Esophagus (tissue), 2 donors: ENCODE data around the gene LIN37. TPM values are rescaled to one million over a fixed set of nuclear protein-coding genes. Genes with fewer than 3 reads are reported as not detected.

Experiments
- H3K27ac ChIP-seq, 2 donors: one replicate each; pipeline ENCODE4 v1.5.1; 2013; ENCODE audit warnings: low read depth in 2 of 2, mild to moderate bottlenecking in 2 of 2, inconsistent platforms in 1 of 2, low read length in 1 of 2, moderate library complexity in 1 of 2
- H3K27me3 ChIP-seq, 2 donors: one replicate each; pipeline ENCODE4 v1.6.1; 2013; ENCODE audit warnings: low read length in 2 of 2, control low read depth in 1 of 2, mild to moderate bottlenecking in 1 of 2; ENCODE audit not compliant: insufficient read depth in 2 of 2, control insufficient read depth in 1 of 2
- H3K36me3 ChIP-seq, 2 donors: one replicate each; pipeline ENCODE4 v1.6.1; 2013; ENCODE audit warnings: low read length in 1 of 2; ENCODE audit not compliant: control insufficient read depth in 2 of 2, insufficient read depth in 2 of 2
- H3K4me1 ChIP-seq, 2 donors: one replicate each; pipeline ENCODE4 v1.6.1; 2013; ENCODE audit warnings: low read length in 1 of 2; ENCODE audit not compliant: control insufficient read depth in 2 of 2, insufficient read depth in 2 of 2
- H3K4me3 ChIP-seq, 2 donors: one replicate each; pipeline ENCODE4 v1.5.1; 2013; ENCODE audit warnings: low read length in 2 of 2, mild to moderate bottlenecking in 2 of 2, low read depth in 1 of 2, moderate library complexity in 1 of 2
- H3K9me3 ChIP-seq, 2 donors: one replicate each; pipeline ENCODE4 v1.6.1; 2013; ENCODE audit warnings: mild to moderate bottlenecking in 2 of 2, low read depth in 1 of 2, low read length in 1 of 2, moderate library complexity in 1 of 2; ENCODE audit not compliant: control insufficient read depth in 2 of 2, insufficient read depth in 1 of 2
- WGBS, 2 donors: extraction: QIAGEN DNeasy Blood & Tissue Kit; methylation state at CpG; one replicate each; pipeline ENCODE4 v1.1.7; 2013; 5-methylcytosine and 5-hydroxymethylcytosine counted together
- polyA plus RNA-seq, 2 donors: library from polyadenylated mRNA; stranded (reverse); fragments of 200-250 nt; gene quantifications; one replicate each; pipeline ENCODE4 v1.2.3, GENCODE V29; 2013
- donor health status: healthy with polysubstance abuse.
- donor health status: Bipolar disorder and iron deficiency.

LIN37 gene
- polyA plus RNA-seq, 2 donors = 10.6 to 20.9 TPM

GRCh38 chr19:35756377-35757230 lies 8.2 kb downstream of the LIN37 start, which contains the start of gene HSPB6:
Gene HSPB6, minus strand, starts transcription at chr19:35757029. Its CDS starts 21 bp downstream, at chr19:35757008.
- Histone ChIP-seq H3K27ac (peak within 1 kb of the TSS; percentile 85 to 87), H3K36me3 (peaks cover 4 to 24% of the 10 kb centered on the region in 2 donors), H3K4me1 (peaks cover 0 to 22% of the 10 kb centered on the region in 2 donors), H3K9me3 (no peaks in the 10 kb centered on the region), H3K27me3 (no peaks in the 10 kb centered on the region), H3K4me3 (peak within 1 kb of the TSS; percentile 35 to 39)
- WGBS, 2 donors = 19 to 25% methylated on average over 51 to 52 of the region's 52 CpGs

GRCh38 chr19:35757231-35757748 lies 8.9 kb downstream of the LIN37 start:
- no peaks in the 10 kb centered on the region for H3K27me3 ChIP-seq
- 5 to 6% methylated on average over 19 of the region's 19 CpGs for WGBS, 2 donors
- no peaks in the 10 kb centered on the region for H3K9me3 ChIP-seq
- H3K4me3 ChIP-seq = peak overlapping the region; percentile 21 to 39
- peaks cover 4 to 23% of the 10 kb centered on the region in 2 donors for H3K36me3 ChIP-seq
- H3K27ac ChIP-seq = peak overlapping the region; percentile 85 to 87
- peaks cover 0 to 22% of the 10 kb centered on the region in 2 donors for H3K4me1 ChIP-seq

GRCh38 chr19:35757749-35758608 lies 9.6 kb downstream of the LIN37 start, which contains the start of gene PROSER3:
Gene PROSER3, plus strand, starts transcription at chr19:35758176. Its CDS starts 40 bp downstream, at chr19:35758216.
- H3K27ac ChIP-seq = peak within 1 kb of the TSS; percentile 92 to 99
- H3K27me3 ChIP-seq = no peaks in the 10 kb centered on the region
- H3K36me3 ChIP-seq = peaks cover 4 to 17% of the 10 kb centered on the region in 2 donors
- H3K4me1 ChIP-seq = peaks cover 0 to 22% of the 10 kb centered on the region in 2 donors
- H3K4me3 ChIP-seq = peak within 1 kb of the TSS; percentile 82 to 92
- no peaks in the 10 kb centered on the region for H3K9me3 ChIP-seq
- WGBS, 2 donors = 0 to 1% methylated on average over 52 to 53 of the region's 53 CpGs

GRCh38 chr19:35759697-35760096 lies 11.3 kb downstream of the LIN37 start:
- H3K4me3 ChIP-seq = no peak overlapping the region
- peaks cover 0 to 6% of the 10 kb centered on the region in 2 donors for H3K36me3 ChIP-seq
- no peak overlapping the region for H3K27ac ChIP-seq
- no peaks in the 10 kb centered on the region for H3K9me3 ChIP-seq
- H3K27me3 ChIP-seq = no peaks in the 10 kb centered on the region
- peaks cover 0 to 22% of the 10 kb centered on the region in 2 donors for H3K4me1 ChIP-seq
- 93 to 94% methylated on average over 2 of the region's 2 CpGs for WGBS, 2 donors

GRCh38 chr19:35760711-35761349 lies 12.5 kb downstream of the LIN37 start:
- H3K36me3 ChIP-seq = peaks cover 1 to 11% of the 10 kb centered on the region in 2 donors
- WGBS, 2 donors = 93 to 95% methylated on average over 4 of the region's 4 CpGs

GRCh38 chr19:35764432-35765315 lies 16.3 kb downstream of the LIN37 start:
- WGBS, 2 donors = 91 to 95% methylated on average over 17 of the region's 17 CpGs
- Histone ChIP-seq H3K4me1 (no peaks in the 10 kb centered on the region), H3K27me3 (no peaks in the 10 kb centered on the region), H3K27ac (no peak overlapping the region), H3K4me3 (no peak overlapping the region), H3K36me3 (peaks cover 3 to 16% of the 10 kb centered on the region in 2 donors), H3K9me3 (no peaks in the 10 kb centered on the region)

More at GRCh38 chr19:35760711-35761349, 12.5 kb downstream of the LIN37 start:
- H3K27me3 ChIP-seq = no peaks in the 10 kb centered on the region
- peaks cover 0 to 15% of the 10 kb centered on the region in 2 donors for H3K4me1 ChIP-seq
- no peak overlapping the region for H3K27ac ChIP-seq
- H3K9me3 ChIP-seq = no peaks in the 10 kb centered on the region
- H3K4me3 ChIP-seq = no peak overlapping the region

- 83 to 89% methylated on average over 11 of the region's 11 CpGs for WGBS, 2 donors
- Histone ChIP-seq H3K4me3 (no peak overlapping the region), H3K9me3 (no peaks in the 10 kb centered on the region), H3K36me3 (peaks cover 3 to 16% of the 10 kb centered on the region in 2 donors), H3K27ac (no peak overlapping the region), H3K4me1 (no peaks in the 10 kb centered on the region), H3K27me3 (no peaks in the 10 kb centered on the region)
Measured at GRCh38 chr19:35766571-35767104, 18.3 kb downstream of the LIN37 start.

GRCh38 chr19:35767288-35768081 lies 19.1 kb downstream of the LIN37 start:
- Histone ChIP-seq H3K27me3 (no peaks in the 10 kb centered on the region), H3K4me1 (no peaks in the 10 kb centered on the region), H3K36me3 (peaks cover 3 to 11% of the 10 kb centered on the region in 2 donors), H3K27ac (no peak overlapping the region), H3K4me3 (no peak overlapping the region), H3K9me3 (no peaks in the 10 kb centered on the region)
- 73 to 75% methylated on average over 27 to 34 of the region's 34 CpGs for WGBS, 2 donors
